ENCODE results near the gene DRD3.

- TF ChIP-seq CTCF (IDR thresholded peaks at IDR 0.05) (no peak), POLR2A (IDR thresholded peaks at IDR 0.05) (no peak)
Observed at GRCh38 chr3:114151091-114151490, 27.8 kb downstream of the DRD3 start.
